K562 (cell line): ENCODE measurements around the gene AMBP. TPM values are rescaled to one million over a fixed set of nuclear protein-coding genes. Genes with fewer than 3 reads are reported as not detected.

Source experiments
- ATAC-seq: fragments of 200-7000 bp; cut with Tn5 transposase; 3 replicates; pipeline ENCODE4 v1.9.1; 2020; ENCODE audit warnings: moderate library complexity
- BruUV-seq: library from RNA; stranded (reverse); fragments of 400-500 nt; replicated peaks from 2 replicates; lab custom pipeline; 2021; lab: Mats Ljungman, UMichigan
- CTCF ChIA-PET: fragments of 300-600 bp; formaldehyde crosslinking; extraction: SDS; loops from one replicate; lab custom pipeline; 2021; ENCODE audit warnings: low intra/inter-chr PET ratio; lab: Yijun Ruan, JAX
- POLR2A ChIA-PET: fragments of 300-600, 350-650 bp; sonication (Branson Sonifier 250); formaldehyde crosslinking; extraction: SDS; loops from one replicate; lab custom pipeline; 2021; ENCODE audit warnings: antibody characterized with exemption, inconsistent platforms; lab: Yijun Ruan, JAX
- DNase-seq, 4 experiments: peaks; one replicate each; pipeline versions ENCODE4 v3.0.0 to v3.0.0-alpha.2; 2011 to 2018; ENCODE audit warnings: low spot score in 3 of 4, mixed read lengths in 3 of 4; ENCODE audit errors: extremely low read depth in 1 of 4
- FAIRE-seq: peaks from 2 replicates; lab custom pipeline; 2011; peaks lifted over from hg19 to GRCh38; lab: Jason Lieb, UNC
- H2AFZ ChIP-seq: 2 replicates; pipeline ENCODE4 v1.6.0; 2011; ENCODE audit warnings: low read depth, low read length, control low read depth, inconsistent platforms
- H3K27ac ChIP-seq: fragments of 200-600 bp; 3 replicates; pipeline ENCODE4 v1.8.0; 2011; ENCODE audit warnings: low read depth, mild to moderate bottlenecking, control low read depth, inconsistent platforms, low read length, moderate library complexity, mixed read lengths; ENCODE audit errors: extremely low read depth
- H3K27me3 ChIP-seq, 2 experiments: fragments of 300-600 bp in 1 of 2; 2 replicates in 1 of 2; 3 replicates in 1 of 2; pipeline versions ENCODE4 v1.6.0 to v1.8.0; 2011; ENCODE audit warnings: inconsistent platforms in 2 of 2, low read length in 2 of 2, mild to moderate bottlenecking in 1 of 2, mixed read lengths in 1 of 2, moderate library complexity in 1 of 2; ENCODE audit not compliant: control insufficient read depth in 2 of 2, insufficient read depth in 2 of 2
- H3K36me3 ChIP-seq: fragments of 300-600 bp; 3 replicates; pipeline ENCODE4 v1.8.0; 2011; ENCODE audit warnings: mild to moderate bottlenecking, low read length, inconsistent platforms; ENCODE audit not compliant: control insufficient read depth, insufficient read depth
- H3K4me1 ChIP-seq, 2 experiments: fragments of 200-600 bp in 1 of 2; replicated peaks in 1 of 2; 2 replicates in 1 of 2; 3 replicates in 1 of 2; pipeline versions ENCODE4 v1.5.1 to v1.8.0; 2011; ENCODE audit warnings: inconsistent platforms in 2 of 2, low read length in 2 of 2, mild to moderate bottlenecking in 1 of 2, mixed read lengths in 1 of 2, moderate library complexity in 1 of 2; ENCODE audit not compliant: control insufficient read depth in 2 of 2, insufficient read depth in 2 of 2
- H3K4me2 ChIP-seq: 2 replicates; pipeline ENCODE4 v1.6.1; 2011; ENCODE audit warnings: low read length, control low read depth, inconsistent platforms, mixed read lengths; ENCODE audit not compliant: insufficient read depth
- H3K4me3 ChIP-seq: fragments of 200-600 bp; sonication (generic), shearing (Covaris generic); 2 replicates; pipeline ENCODE4 v1.5.1; 2016; ENCODE audit warnings: control low read depth, inconsistent platforms
- H3K79me2 ChIP-seq: fragments of 200-600 bp; 3 replicates; pipeline ENCODE4 v1.8.0; 2011; ENCODE audit warnings: low read length, inconsistent platforms; ENCODE audit not compliant: control insufficient read depth, insufficient read depth
- H3K9ac ChIP-seq, 2 experiments: 2 replicates each; pipeline versions ENCODE4 v1.6.0 to v1.6.1; 2011; ENCODE audit warnings: low read depth in 2 of 2, low read length in 2 of 2, control low read depth in 1 of 2, inconsistent platforms in 1 of 2, mild to moderate bottlenecking in 1 of 2, mixed read lengths in 1 of 2; ENCODE audit not compliant: insufficient read depth in 1 of 2
- H3K9me1 ChIP-seq: one replicate; pipeline ENCODE4 v1.6.0; 2011; ENCODE audit warnings: inconsistent platforms, mild to moderate bottlenecking, low read length, moderate library complexity; ENCODE audit not compliant: control insufficient read depth, insufficient read depth
- H3K9me3 ChIP-seq: replicated peaks from 2 replicates; pipeline ENCODE4 v1.5.1; 2011; ENCODE audit warnings: low read depth, low read length, inconsistent platforms; ENCODE audit not compliant: control insufficient read depth, insufficient read depth
- H4K20me1 ChIP-seq: replicated peaks from 2 replicates; pipeline ENCODE4 v1.6.1; 2011; ENCODE audit warnings: low read length, inconsistent platforms, mixed read lengths; ENCODE audit not compliant: control insufficient read depth, insufficient read depth
- HLTF ChIP-seq: fragments of 450-650 bp; IDR thresholded peaks from 2 replicates; pipeline ENCODE4 v1.6.1; 2016
- JUND ChIP-seq, 2 experiments: IDR thresholded peaks; 2 replicates in 1 of 2; 3 replicates in 1 of 2; pipeline ENCODE4 v1.6.1; 2011; ENCODE audit warnings: borderline replicate concordance in 2 of 2, low read depth in 2 of 2, low read length in 2 of 2, improper control_type of control experiment in 1 of 2, missing biosample characterization in 1 of 2, missing genetic modification characterization in 1 of 2, missing genetic modification reagents in 1 of 2
- MECOM ChIP-seq: fragments of 250-450 bp; sonication (Bioruptor Pico); IDR thresholded peaks from 2 replicates; pipeline ENCODE4 v1.8.0; 2022; ENCODE audit warnings: inconsistent platforms
- NUFIP1 ChIP-seq: fragments of 450-650 bp; IDR thresholded peaks from 2 replicates; pipeline ENCODE4 v1.6.1; 2018; ENCODE audit not compliant: partially characterized antibody
- RAD21 ChIP-seq, 2 experiments: fragments of 250-450 bp in 1 of 2; fragments of 450-650 bp in 1 of 2; sonication (Bioruptor Pico) in 1 of 2; formaldehyde crosslinking in 1 of 2; IDR thresholded peaks in 1 of 2; conservative IDR thresholded peaks in 1 of 2; 2 replicates each; pipeline versions ENCODE4 v1.4.0 to v1.8.0; 2020 to 2022; ENCODE audit warnings: mild to moderate bottlenecking in 2 of 2, moderate library complexity in 1 of 2
- RAD51 ChIP-seq: fragments of 450-650 bp; IDR thresholded peaks from 2 replicates; pipeline ENCODE4 v1.7.1; 2016; ENCODE audit warnings: low read depth, mild to moderate bottlenecking, borderline replicate concordance
- SMC3 ChIP-seq: conservative IDR thresholded peaks from 2 replicates; pipeline ENCODE4 v1.6.1; 2011; ENCODE audit warnings: low read depth, low read length, improper control_type of control experiment; ENCODE audit not compliant: insufficient read depth
- SOX6 ChIP-seq: fragments of 450-650 bp; IDR thresholded peaks from 2 replicates; pipeline ENCODE4 v1.6.1; 2014; ENCODE audit warnings: mild to moderate bottlenecking
- WGBS: fragments of 100-300 bp; shearing (Covaris generic); methylation state at CpG from one replicate; pipeline ENCODE4 v1.1.6; 2016; ENCODE audit warnings: low coverage, mixed read lengths; ENCODE audit not compliant: insufficient coverage; ENCODE audit errors: missing lambda C conversion rate; 5-methylcytosine and 5-hydroxymethylcytosine counted together
- in situ Hi-C: fragments of 300-500 bp; cut with MboI; formaldehyde crosslinking; loops from 4 replicates; pipeline ENCODE4 v1.15.0; 2018; ENCODE audit warnings: inconsistent platforms, mixed read lengths
- intact Hi-C: fragments of 100-400 bp; cut with micrococcal nuclease; formaldehyde crosslinking; loops from 2 replicates; pipeline ENCODE4 v1.14.2; 2022
- polyA plus RNA-seq, 8 experiments: library from polyadenylated mRNA; depleted of rRNA in 4 of 8; stranded (reverse) in 5 of 8; unstranded in 3 of 8; fragments of >200 nt; fragmentation: Nextera tagmentation in 2 of 8; fragmentation: Illumina TruSeq in 1 of 8; extraction: Ambion mirVana in 2 of 8; extraction: Trizol in 1 of 8; gene quantifications; 2 replicates each; pipeline versions ENCODE4 v1.2.1 to v1.2.3, GENCODE V29; 2011 to 2014; ENCODE audit warnings: inconsistent platforms in 1 of 8, missing spikeins in 1 of 8
- total RNA-seq, 7 experiments: library from RNA; depleted of rRNA in 6 of 7; stranded (reverse); fragments of >200 nt in 6 of 7; fragmentation: Illumina TruSeq in 2 of 7; extraction: Trizol in 2 of 7; gene quantifications; 2 replicates each; pipeline versions ENCODE4 v1.2.1 to v1.2.3, GENCODE V29; 2011 to 2021; ENCODE audit warnings: low replicate concordance in 1 of 7
- TF ChIP-seq, protein P1 (sequence below), 3 experiments: IDR thresholded peaks in 2 of 3; conservative IDR thresholded peaks in 1 of 3; 2 replicates each; pipeline ENCODE4 v1.5.1; 2011 to 2012; ENCODE audit warnings: low read length in 3 of 3, mild to moderate bottlenecking in 3 of 3, control low read depth in 2 of 3, improper control_type of control experiment in 1 of 3, inconsistent platforms in 1 of 3, low read depth in 1 of 3, mixed read lengths in 1 of 3, moderate library complexity in 1 of 3; ENCODE audit not compliant: insufficient read depth in 2 of 3
- TF ChIP-seq, protein P2 (sequence below), 2 experiments: fragments of 450-650 bp; formaldehyde crosslinking in 1 of 2; IDR thresholded peaks; 2 replicates each; pipeline versions ENCODE4 v1.4.0 to v1.6.1; 2014 to 2020; ENCODE audit warnings: mild to moderate bottlenecking in 2 of 2, borderline replicate concordance in 1 of 2, low read depth in 1 of 2

The AMBP gene
- total and polyA plus RNA-seq, 9 of the 15 experiments (the other 6 are each of a cell fraction or from before 2014, with no cell fraction given): 1.3 TPM; not detected in 8

DNA sequence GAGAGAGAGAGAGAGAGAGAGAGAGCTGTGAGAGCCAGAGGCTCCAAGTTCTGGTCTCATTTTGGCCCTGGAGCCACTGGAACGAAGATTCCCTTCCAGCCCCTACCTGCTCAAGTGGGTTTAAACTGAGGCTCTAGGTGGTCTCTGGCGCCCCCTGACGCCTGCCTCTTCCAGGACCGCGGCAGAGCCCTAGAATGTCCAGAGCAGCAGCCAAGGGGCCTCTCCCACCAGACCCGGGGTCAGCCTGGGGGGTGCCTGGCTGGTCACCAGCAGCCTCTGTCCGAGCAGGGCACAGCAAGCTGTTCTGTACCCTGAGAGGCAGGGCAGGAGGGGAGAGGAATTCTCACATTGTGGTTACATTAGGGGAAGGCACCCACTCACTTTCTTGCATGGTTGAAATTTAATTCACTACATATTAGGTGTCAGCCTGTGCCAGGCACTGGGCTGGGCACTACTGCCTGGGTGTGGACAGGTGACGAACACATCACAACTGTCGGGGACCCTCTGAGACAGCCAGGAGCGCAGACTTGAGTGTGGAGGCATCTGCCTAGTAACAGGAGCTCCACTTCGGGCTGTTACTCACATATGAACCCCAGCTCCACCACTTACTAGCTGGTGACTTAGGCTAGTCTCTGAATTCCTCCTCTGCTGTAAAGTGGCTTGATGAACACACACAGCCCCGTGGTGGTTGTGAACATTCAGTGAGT lies 44.5 kb downstream of the AMBP start:
- Histone ChIP-seq H3K4me1 (peaks cover 0 to 2% of the 10 kb centered on the region in 2 experiments; a peak in 2 of 5 replicates), H4K20me1 (peaks cover 3% of the 10 kb centered on the region; the same call in 1 of the 2 replicates), H3K27ac (no peak overlapping the region), H3K4me3 (no peak overlapping the region), H3K9ac (no peak overlapping the region), H3K9me3 (no peaks in the 10 kb centered on the region), H3K79me2 (no peaks in the 10 kb centered on the region), H3K27me3 (no peaks in the 10 kb centered on the region), H3K36me3 (peaks cover 3% of the 10 kb centered on the region; the same call in 1 of the 3 replicates), H3K4me2 (no peak overlapping the region), H3K9me1 (peaks cover 7% of the 10 kb centered on the region), H2AFZ (no peak overlapping the region)
- ChIA-PET CTCF (interaction anchor here (1.2 to 1.7 kb wide), 2 partner anchors 226 to 351 kb away, joined by 3 to 5 read pairs; no protein-coding TSS in a partner anchor), POLR2A (interaction anchor here (0.6 to 0.8 kb wide), 3 partner anchors 29 to 1103 kb away, joined by 3 read pairs; no protein-coding TSS in a partner anchor)
- whole genome bisulfite sequencing: 34% methylated on average over 12 of the region's 12 CpGs
- ATAC-seq (peak; percentile 84), DNase-seq (peak; percentile 27 to 54 (median 48)), FAIRE-seq (no peak)
- in situ Hi-C loops (no loop called here), intact Hi-C loops (loop anchor here (5.0 kb wide), 2 partner anchors 226 to 296 kb away; no protein-coding TSS in a partner anchor)
- TF ChIP-seq NUFIP1: no peak
- TF ChIP-seq, protein P1, sequence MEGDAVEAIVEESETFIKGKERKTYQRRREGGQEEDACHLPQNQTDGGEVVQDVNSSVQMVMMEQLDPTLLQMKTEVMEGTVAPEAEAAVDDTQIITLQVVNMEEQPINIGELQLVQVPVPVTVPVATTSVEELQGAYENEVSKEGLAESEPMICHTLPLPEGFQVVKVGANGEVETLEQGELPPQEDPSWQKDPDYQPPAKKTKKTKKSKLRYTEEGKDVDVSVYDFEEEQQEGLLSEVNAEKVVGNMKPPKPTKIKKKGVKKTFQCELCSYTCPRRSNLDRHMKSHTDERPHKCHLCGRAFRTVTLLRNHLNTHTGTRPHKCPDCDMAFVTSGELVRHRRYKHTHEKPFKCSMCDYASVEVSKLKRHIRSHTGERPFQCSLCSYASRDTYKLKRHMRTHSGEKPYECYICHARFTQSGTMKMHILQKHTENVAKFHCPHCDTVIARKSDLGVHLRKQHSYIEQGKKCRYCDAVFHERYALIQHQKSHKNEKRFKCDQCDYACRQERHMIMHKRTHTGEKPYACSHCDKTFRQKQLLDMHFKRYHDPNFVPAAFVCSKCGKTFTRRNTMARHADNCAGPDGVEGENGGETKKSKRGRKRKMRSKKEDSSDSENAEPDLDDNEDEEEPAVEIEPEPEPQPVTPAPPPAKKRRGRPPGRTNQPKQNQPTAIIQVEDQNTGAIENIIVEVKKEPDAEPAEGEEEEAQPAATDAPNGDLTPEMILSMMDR (IDR thresholded peaks at IDR 0.05 in 2 of 3, conservative IDR thresholded peaks at IDR 0.05 in 1 of 3; ENCODE audit: insufficient read depth in 2 of 3, low read depth in 1 of 3, low read length in 3 of 3): peak; percentile 51 to 59 (median 59); a peak in 5 of 6 replicates
- TF ChIP-seq HLTF: no peak
- no peak for TF ChIP-seq SMC3
- TF ChIP-seq, protein P2, sequence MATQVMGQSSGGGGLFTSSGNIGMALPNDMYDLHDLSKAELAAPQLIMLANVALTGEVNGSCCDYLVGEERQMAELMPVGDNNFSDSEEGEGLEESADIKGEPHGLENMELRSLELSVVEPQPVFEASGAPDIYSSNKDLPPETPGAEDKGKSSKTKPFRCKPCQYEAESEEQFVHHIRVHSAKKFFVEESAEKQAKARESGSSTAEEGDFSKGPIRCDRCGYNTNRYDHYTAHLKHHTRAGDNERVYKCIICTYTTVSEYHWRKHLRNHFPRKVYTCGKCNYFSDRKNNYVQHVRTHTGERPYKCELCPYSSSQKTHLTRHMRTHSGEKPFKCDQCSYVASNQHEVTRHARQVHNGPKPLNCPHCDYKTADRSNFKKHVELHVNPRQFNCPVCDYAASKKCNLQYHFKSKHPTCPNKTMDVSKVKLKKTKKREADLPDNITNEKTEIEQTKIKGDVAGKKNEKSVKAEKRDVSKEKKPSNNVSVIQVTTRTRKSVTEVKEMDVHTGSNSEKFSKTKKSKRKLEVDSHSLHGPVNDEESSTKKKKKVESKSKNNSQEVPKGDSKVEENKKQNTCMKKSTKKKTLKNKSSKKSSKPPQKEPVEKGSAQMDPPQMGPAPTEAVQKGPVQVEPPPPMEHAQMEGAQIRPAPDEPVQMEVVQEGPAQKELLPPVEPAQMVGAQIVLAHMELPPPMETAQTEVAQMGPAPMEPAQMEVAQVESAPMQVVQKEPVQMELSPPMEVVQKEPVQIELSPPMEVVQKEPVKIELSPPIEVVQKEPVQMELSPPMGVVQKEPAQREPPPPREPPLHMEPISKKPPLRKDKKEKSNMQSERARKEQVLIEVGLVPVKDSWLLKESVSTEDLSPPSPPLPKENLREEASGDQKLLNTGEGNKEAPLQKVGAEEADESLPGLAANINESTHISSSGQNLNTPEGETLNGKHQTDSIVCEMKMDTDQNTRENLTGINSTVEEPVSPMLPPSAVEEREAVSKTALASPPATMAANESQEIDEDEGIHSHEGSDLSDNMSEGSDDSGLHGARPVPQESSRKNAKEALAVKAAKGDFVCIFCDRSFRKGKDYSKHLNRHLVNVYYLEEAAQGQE (IDR thresholded peaks at IDR 0.05; ENCODE audit: borderline replicate concordance): peak; percentile 38; the same call in 1 of the 2 replicates
- TF ChIP-seq, protein P2 (CRISPR knock-in tag; IDR thresholded peaks at IDR 0.05; ENCODE audit: low read depth): no peak
- TF ChIP-seq RAD51: no peak
- peak in 1 of 2 experiments; percentile 55; a peak in 2 of 4 replicates for TF ChIP-seq RAD21 (CRISPR knock-in tag; conservative IDR thresholded peaks at IDR 0.05 in 1 of 2, IDR thresholded peaks at IDR 0.05 in 1 of 2)
- TF ChIP-seq JUND (IDR thresholded peaks at IDR 0.05; ENCODE audit: borderline replicate concordance, low read depth, low read length): no peak
- TF ChIP-seq JUND (tag; IDR thresholded peaks at IDR 0.05; ENCODE audit: borderline replicate concordance, low read depth, low read length): no peak
- no peak for TF ChIP-seq MECOM (CRISPR knock-in tag)
- no peak for TF ChIP-seq SOX6
- BruUV-seq: no TSS peak
